Upper lobe of left lung (tissue), 4 donors: Measurements from ENCODE around the gene APMAP.

Experiments used
- POLR2AphosphoS5 ChIP-seq, 2 donors: sonication (generic); formaldehyde crosslinking; IDR thresholded peaks; one replicate each; pipeline ENCODE4 v1.5.1; 2017; ENCODE audit warnings: antibody characterized with exemption in 2 of 2
- TF ChIP-seq, protein P1 (sequence below), 6 experiments: fragments of 450-650 bp in 4 of 6; fragments of 200-600 bp in 2 of 6; sonication (generic) in 2 of 6; IDR thresholded peaks; one replicate each; pipeline ENCODE4 v1.5.1; 2016 to 2019; ENCODE audit warnings: antibody characterized with exemption in 6 of 6

- TF ChIP-seq, protein P1, sequence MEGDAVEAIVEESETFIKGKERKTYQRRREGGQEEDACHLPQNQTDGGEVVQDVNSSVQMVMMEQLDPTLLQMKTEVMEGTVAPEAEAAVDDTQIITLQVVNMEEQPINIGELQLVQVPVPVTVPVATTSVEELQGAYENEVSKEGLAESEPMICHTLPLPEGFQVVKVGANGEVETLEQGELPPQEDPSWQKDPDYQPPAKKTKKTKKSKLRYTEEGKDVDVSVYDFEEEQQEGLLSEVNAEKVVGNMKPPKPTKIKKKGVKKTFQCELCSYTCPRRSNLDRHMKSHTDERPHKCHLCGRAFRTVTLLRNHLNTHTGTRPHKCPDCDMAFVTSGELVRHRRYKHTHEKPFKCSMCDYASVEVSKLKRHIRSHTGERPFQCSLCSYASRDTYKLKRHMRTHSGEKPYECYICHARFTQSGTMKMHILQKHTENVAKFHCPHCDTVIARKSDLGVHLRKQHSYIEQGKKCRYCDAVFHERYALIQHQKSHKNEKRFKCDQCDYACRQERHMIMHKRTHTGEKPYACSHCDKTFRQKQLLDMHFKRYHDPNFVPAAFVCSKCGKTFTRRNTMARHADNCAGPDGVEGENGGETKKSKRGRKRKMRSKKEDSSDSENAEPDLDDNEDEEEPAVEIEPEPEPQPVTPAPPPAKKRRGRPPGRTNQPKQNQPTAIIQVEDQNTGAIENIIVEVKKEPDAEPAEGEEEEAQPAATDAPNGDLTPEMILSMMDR (IDR thresholded peaks at IDR 0.05) = no peak
- TF ChIP-seq POLR2AphosphoS5 (IDR thresholded peaks at IDR 0.05) = no peak
These were observed 23.1 kb downstream of the APMAP start for GRCh38 chr20:24969186-24970029.
